HepG2 (cell line): ENCODE results near the gene MTHFD1L. TPM values are rescaled to one million over a fixed set of nuclear protein-coding genes. Genes with fewer than 3 reads are reported as not detected.

ENCODE experiments used
- ATAC-seq: fragments of 200-7000 bp; cut with Tn5 transposase; 3 replicates; pipeline ENCODE4 v1.9.1; 2020; ENCODE audit warnings: mild to moderate bottlenecking, moderate library complexity
- BruUV-seq: library from RNA; stranded (reverse); fragments of 400-500 nt; replicated peaks from 2 replicates; lab custom pipeline; 2021; lab: Mats Ljungman, UMichigan
- CTCF ChIA-PET: fragments of 300-600 bp; formaldehyde crosslinking; extraction: SDS; loops from one replicate; lab custom pipeline; 2021; ENCODE audit warnings: low total read pairs, inconsistent platforms, low intra/inter-chr PET ratio; lab: Yijun Ruan, JAX
- POLR2A ChIA-PET: fragments of 350-600 bp; sonication (Branson Sonifier 250); formaldehyde crosslinking; loops from one replicate; lab custom pipeline; 2020; ENCODE audit warnings: antibody characterized with exemption, inconsistent platforms; lab: Yijun Ruan, JAX
- DNase-seq: peaks from one replicate; pipeline ENCODE4 v3.0.0-alpha.2; 2015; ENCODE audit warnings: low spot score
- FAIRE-seq: peaks from 3 replicates; lab custom pipeline; 2011; peaks lifted over from hg19 to GRCh38; lab: Jason Lieb, UNC
- H2AFZ ChIP-seq: one replicate; pipeline ENCODE4 v1.6.1; 2011; ENCODE audit warnings: low read length, inconsistent platforms
- H3K27ac ChIP-seq: fragments of 300-600 bp; 3 replicates; pipeline ENCODE4 v1.8.0; 2011; ENCODE audit warnings: mixed run types, mild to moderate bottlenecking, mixed read lengths, low read length, inconsistent platforms; ENCODE audit not compliant: insufficient read depth; ENCODE audit errors: extremely low read length
- H3K27me3 ChIP-seq, 2 experiments: fragments of 200-600 bp in 1 of 2; 2 replicates in 1 of 2; 3 replicates in 1 of 2; pipeline versions ENCODE4 v1.6.0 to v1.8.0; 2011; ENCODE audit warnings: low read length in 2 of 2, mild to moderate bottlenecking in 2 of 2, moderate library complexity in 2 of 2, inconsistent platforms in 1 of 2; ENCODE audit not compliant: insufficient read depth in 2 of 2, control insufficient read depth in 1 of 2
- H3K36me3 ChIP-seq, 2 experiments: fragments of 200-600 bp in 1 of 2; replicated peaks in 1 of 2; 2 replicates in 1 of 2; 3 replicates in 1 of 2; pipeline versions ENCODE4 v1.5.1 to v1.8.0; 2011; ENCODE audit warnings: low read length in 2 of 2, inconsistent platforms in 1 of 2; ENCODE audit not compliant: insufficient read depth in 2 of 2, control insufficient read depth in 1 of 2
- H3K4me1 ChIP-seq: 2 replicates; pipeline ENCODE4 v1.5.1; 2012; ENCODE audit warnings: low read length, inconsistent platforms; ENCODE audit not compliant: insufficient read depth
- H3K4me2 ChIP-seq: 2 replicates; pipeline ENCODE4 v1.6.0; 2011; ENCODE audit warnings: low read depth, low read length, inconsistent platforms
- H3K4me3 ChIP-seq, 3 experiments: fragments of 200-600 bp in 1 of 3; sonication (generic), shearing (Covaris generic) in 1 of 3; replicated peaks in 1 of 3; 2 replicates each; pipeline ENCODE4 v1.5.1; 2011 to 2016; ENCODE audit warnings: low read length in 3 of 3, inconsistent platforms in 2 of 3, low read depth in 2 of 3, mild to moderate bottlenecking in 2 of 3, control low read depth in 1 of 3, mixed read lengths in 1 of 3; ENCODE audit not compliant: insufficient read depth in 1 of 3
- H3K79me2 ChIP-seq: one replicate; pipeline ENCODE4 v1.6.1; 2011; ENCODE audit warnings: low read length, inconsistent platforms; ENCODE audit not compliant: insufficient read depth
- H3K9ac ChIP-seq: 2 replicates; pipeline ENCODE4 v1.6.0; 2011; ENCODE audit warnings: mild to moderate bottlenecking, low read depth, low read length, inconsistent platforms; ENCODE audit not compliant: insufficient read depth
- H3K9me3 ChIP-seq: 2 replicates; pipeline ENCODE4 v1.5.1; 2012; ENCODE audit warnings: mild to moderate bottlenecking, low read length
- H4K20me1 ChIP-seq: 2 replicates; pipeline ENCODE4 v1.6.0; 2011; ENCODE audit warnings: inconsistent platforms, mild to moderate bottlenecking, low read length, moderate library complexity; ENCODE audit not compliant: insufficient read depth
- ARNT2 ChIP-seq: sonication (generic); formaldehyde crosslinking; IDR thresholded peaks from 2 replicates; pipeline ENCODE4 v1.8.0; 2022; ENCODE audit warnings: mild to moderate bottlenecking, low read depth, missing genetic modification reagents, moderate library complexity
- BRD4 ChIP-seq: sonication (generic); formaldehyde crosslinking; IDR thresholded peaks from 2 replicates; pipeline ENCODE4 v1.4.0; 2020; ENCODE audit warnings: missing genetic modification reagents
- E2F5 ChIP-seq: sonication (generic); formaldehyde crosslinking; conservative IDR thresholded peaks from 2 replicates; pipeline ENCODE4 v1.4.0; 2020; ENCODE audit warnings: missing genetic modification reagents
- JUN ChIP-seq: sonication (generic); formaldehyde crosslinking; IDR thresholded peaks from 2 replicates; pipeline ENCODE4 v1.4.0; 2020; ENCODE audit warnings: mild to moderate bottlenecking, missing genetic modification reagents
- POGZ ChIP-seq: sonication (generic); formaldehyde crosslinking; IDR thresholded peaks from 2 replicates; pipeline ENCODE4 v1.4.0; 2020; ENCODE audit warnings: mild to moderate bottlenecking, missing genetic modification reagents
- PRPF4 ChIP-seq: fragments of 200-400 bp; formaldehyde crosslinking; IDR thresholded peaks from 2 replicates; pipeline ENCODE4 v1.6.1; 2016; ENCODE audit warnings: low read length, low read depth; ENCODE audit not compliant: poor library complexity, severe bottlenecking
- TEAD2 ChIP-seq: sonication (generic); formaldehyde crosslinking; IDR thresholded peaks from 2 replicates; pipeline ENCODE4 v1.9.0; 2021; ENCODE audit warnings: missing genetic modification reagents
- ZMYM2 ChIP-seq: sonication (generic); formaldehyde crosslinking; IDR thresholded peaks from 2 replicates; pipeline ENCODE4 v1.8.0; 2022; ENCODE audit warnings: mild to moderate bottlenecking, missing genetic modification reagents
- ZNF256 ChIP-seq: sonication (generic); formaldehyde crosslinking; conservative IDR thresholded peaks from 2 replicates; pipeline ENCODE4 v1.4.0; 2020; ENCODE audit warnings: missing genetic modification reagents
- ZNF430 ChIP-seq: sonication (generic); formaldehyde crosslinking; IDR thresholded peaks from 2 replicates; pipeline ENCODE4 v1.9.0; 2021; ENCODE audit warnings: mild to moderate bottlenecking, missing genetic modification reagents
- ZSCAN20 ChIP-seq: sonication (generic); formaldehyde crosslinking; IDR thresholded peaks from 2 replicates; pipeline ENCODE4 v1.4.0; 2020; ENCODE audit warnings: missing genetic modification reagents, mild to moderate bottlenecking, borderline replicate concordance
- WGBS: methylation state at CpG from one replicate; pipeline ENCODE4 v1.1.6; 2017; ENCODE audit warnings: low lambda C conversion rate; 5-methylcytosine and 5-hydroxymethylcytosine counted together
- in situ Hi-C: cut with HindIII; loops from 2 replicates; pipeline ENCODE4 v1.10.0; 2017; ENCODE audit warnings: low pct_unique_long_range_greater_than_20kb; ENCODE audit not compliant: extremely low pct_ligation_motif_present
- intact Hi-C: fragments of 100-400 bp; cut with micrococcal nuclease; formaldehyde crosslinking; loops from one replicate; pipeline ENCODE4 v1.10.0; 2022; ENCODE audit not compliant: unreplicated experiment
- polyA plus RNA-seq, 8 experiments: library from polyadenylated mRNA; depleted of rRNA in 3 of 8; stranded (reverse) in 7 of 8; unstranded in 1 of 8; fragments of >200 nt; fragmentation: Illumina TruSeq in 4 of 8; extraction: Trizol in 4 of 8; gene quantifications; 2 replicates each; pipeline versions ENCODE4 v1.2.1 to v1.2.3, GENCODE V29; 2011 to 2016; ENCODE audit warnings: low read depth in 4 of 8, missing spikeins in 1 of 8, mixed read lengths in 1 of 8; ENCODE audit not compliant: insufficient read depth in 1 of 8
- total RNA-seq, 5 experiments: library from RNA; depleted of rRNA; stranded (reverse); fragments of >200 nt; fragmentation: Illumina TruSeq; extraction: Trizol; gene quantifications; 2 replicates each; pipeline ENCODE4 v1.2.3, GENCODE V29; 2016; ENCODE audit warnings: low read depth in 1 of 5
- TF ChIP-seq, protein P1 (sequence below): sonication (generic); formaldehyde crosslinking; IDR thresholded peaks from 2 replicates; pipeline ENCODE4 v1.5.0; 2020; ENCODE audit warnings: missing genetic modification reagents, mild to moderate bottlenecking, borderline replicate concordance
- TF ChIP-seq, protein P2 (sequence below): sonication (generic); formaldehyde crosslinking; IDR thresholded peaks from 2 replicates; pipeline ENCODE4 v1.5.0; 2020; ENCODE audit warnings: mild to moderate bottlenecking, missing genetic modification reagents, borderline replicate concordance
- TF ChIP-seq, protein P3 (sequence below): sonication (generic); formaldehyde crosslinking; IDR thresholded peaks from 2 replicates; pipeline ENCODE4 v1.8.0; 2022; ENCODE audit warnings: missing genetic modification reagents, mild to moderate bottlenecking, moderate library complexity, borderline replicate concordance
- TF ChIP-seq, protein P4 (sequence below): sonication (generic); formaldehyde crosslinking; IDR thresholded peaks from 2 replicates; pipeline ENCODE4 v1.4.0; 2020; ENCODE audit warnings: missing genetic modification reagents

Gene MTHFD1L
- total and polyA plus RNA-seq, 2 of the 13 experiments (the other 11 are each of a cell fraction or from before 2014, with no cell fraction given), result 24.0 to 39.6 TPM

DNA sequence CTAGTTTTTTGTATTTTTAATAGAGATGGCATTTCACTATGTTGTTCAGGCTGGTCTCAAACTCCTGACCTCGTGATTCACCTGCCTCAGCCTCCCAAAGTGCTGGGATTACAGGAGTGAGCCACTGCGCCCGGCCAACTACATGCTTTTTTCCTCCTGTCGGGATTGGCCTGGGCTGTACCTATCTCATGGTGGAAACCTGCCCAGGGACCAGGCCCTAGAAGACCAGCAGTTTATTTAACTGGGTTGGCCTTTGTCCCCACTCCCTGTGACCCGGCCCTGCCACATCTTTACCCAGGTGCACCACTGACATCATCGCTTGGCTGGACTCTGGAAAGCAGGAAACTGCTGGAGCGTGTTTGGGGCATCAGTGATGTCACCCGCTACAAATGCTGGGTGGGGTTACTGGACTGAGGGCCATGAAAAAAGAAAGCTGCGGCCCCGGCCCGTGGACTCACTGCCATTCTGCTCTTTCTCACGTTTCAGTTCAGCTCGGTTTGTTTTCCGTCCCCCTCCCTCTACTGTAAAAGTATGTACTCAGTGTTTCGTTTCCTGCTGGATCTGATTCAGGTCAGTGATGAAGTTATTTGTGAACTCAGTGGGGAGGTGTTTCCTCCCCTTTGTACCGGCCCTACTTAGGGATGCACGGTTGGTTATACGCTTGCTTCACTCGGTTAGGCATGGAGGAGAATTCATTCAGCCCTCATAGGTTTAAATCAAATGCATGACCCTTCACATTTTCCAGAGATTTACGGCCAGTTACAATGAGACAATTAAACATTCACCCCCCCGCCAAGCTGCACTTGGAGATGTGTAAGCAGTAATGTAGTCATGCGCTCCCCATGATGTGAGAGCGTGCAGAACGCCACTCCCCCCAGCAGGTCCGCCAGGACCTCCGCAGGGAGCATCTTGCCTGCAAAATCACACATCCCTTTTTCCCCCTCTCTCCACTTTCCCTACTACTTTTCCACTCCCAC, 179.3 kb downstream of the MTHFD1L start:
- peak; percentile 8 for FAIRE-seq
- peak; percentile 93 for DNase-seq
- in situ Hi-C loops (no loop called here), intact Hi-C loops (no loop called here)
- H3K4me3 ChIP-seq, result peak overlapping the region in 1 of 3 experiments; percentile 9; a peak in 1 of 6 replicates
- 59% methylated on average over 26 of the region's 26 CpGs for WGBS
- ChIA-PET POLR2A (interaction anchor here (0.7 to 3.7 kb wide), 6 partner anchors 9 to 222 kb away, joined by 3 to 15 read pairs (median 4); no protein-coding TSS in a partner anchor), CTCF (no interaction called here)
- H2AFZ ChIP-seq, result no peak overlapping the region
- ATAC-seq, result peak; percentile 73
- peak overlapping the region; percentile 62 for H3K9ac ChIP-seq
- H3K4me2 ChIP-seq, result peak overlapping the region; percentile 58
- H3K4me1 ChIP-seq, result peaks cover 61% of the 10 kb centered on the region
- H3K79me2 ChIP-seq, result no peaks in the 10 kb centered on the region
- no peaks in the 10 kb centered on the region for H4K20me1 ChIP-seq
- peak overlapping the region; percentile 73 for H3K27ac ChIP-seq
- BruUV-seq, result TSS peak; percentile 77
- H3K27me3 ChIP-seq, result no peaks in the 10 kb centered on the region
- peaks cover 1 to 17% of the 10 kb centered on the region in 2 experiments; a peak in 3 of 5 replicates for H3K36me3 ChIP-seq
- no peaks in the 10 kb centered on the region for H3K9me3 ChIP-seq
- TF ChIP-seq, protein P1, sequence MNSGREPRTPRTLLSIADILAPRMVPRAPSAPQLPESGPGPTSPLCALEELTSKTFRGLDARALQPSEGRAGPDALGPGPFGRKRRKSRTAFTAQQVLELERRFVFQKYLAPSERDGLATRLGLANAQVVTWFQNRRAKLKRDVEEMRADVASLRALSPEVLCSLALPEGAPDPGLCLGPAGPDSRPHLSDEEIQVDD, result no peak
- TF ChIP-seq, protein P2, sequence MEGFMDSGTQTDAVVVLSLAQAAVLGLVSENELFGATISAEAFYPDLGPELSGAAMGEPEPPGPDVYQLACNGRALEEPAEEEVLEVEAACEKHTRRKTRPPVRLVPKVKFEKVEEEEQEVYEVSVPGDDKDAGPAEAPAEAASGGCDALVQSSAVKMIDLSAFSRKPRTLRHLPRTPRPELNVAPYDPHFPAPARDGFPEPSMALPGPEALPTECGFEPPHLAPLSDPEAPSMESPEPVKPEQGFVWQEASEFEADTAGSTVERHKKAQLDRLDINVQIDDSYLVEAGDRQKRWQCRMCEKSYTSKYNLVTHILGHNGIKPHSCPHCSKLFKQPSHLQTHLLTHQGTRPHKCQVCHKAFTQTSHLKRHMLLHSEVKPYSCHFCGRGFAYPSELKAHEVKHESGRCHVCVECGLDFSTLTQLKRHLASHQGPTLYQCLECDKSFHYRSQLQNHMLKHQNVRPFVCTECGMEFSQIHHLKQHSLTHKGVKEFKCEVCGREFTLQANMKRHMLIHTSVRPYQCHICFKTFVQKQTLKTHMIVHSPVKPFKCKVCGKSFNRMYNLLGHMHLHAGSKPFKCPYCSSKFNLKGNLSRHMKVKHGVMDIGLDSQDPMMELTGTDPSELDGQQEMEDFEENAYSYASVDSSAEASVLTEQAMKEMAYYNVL (CRISPR knock-in tag), result 0 out of 2 replicates have a peak, but pooled peaks have one; percentile 24
- TF ChIP-seq ZSCAN20 (CRISPR knock-in tag) (no peak), POGZ (CRISPR knock-in tag) (peak; percentile 94), PRPF4 (peak; percentile 43), ARNT2 (CRISPR knock-in tag) (no peak), ZNF256 (CRISPR knock-in tag) (no peak), TEAD2 (CRISPR knock-in tag) (no peak), E2F5 (CRISPR knock-in tag) (no peak), ZNF430 (0 out of 2 replicates have a peak, but pooled peaks have one; percentile 25), BRD4 (CRISPR knock-in tag) (0 out of 2 replicates have a peak, but pooled peaks have one; percentile 57), ZMYM2 (CRISPR knock-in tag) (peak; percentile 85), JUN (CRISPR knock-in tag) (peak; percentile 96)
- TF ChIP-seq, protein P3, sequence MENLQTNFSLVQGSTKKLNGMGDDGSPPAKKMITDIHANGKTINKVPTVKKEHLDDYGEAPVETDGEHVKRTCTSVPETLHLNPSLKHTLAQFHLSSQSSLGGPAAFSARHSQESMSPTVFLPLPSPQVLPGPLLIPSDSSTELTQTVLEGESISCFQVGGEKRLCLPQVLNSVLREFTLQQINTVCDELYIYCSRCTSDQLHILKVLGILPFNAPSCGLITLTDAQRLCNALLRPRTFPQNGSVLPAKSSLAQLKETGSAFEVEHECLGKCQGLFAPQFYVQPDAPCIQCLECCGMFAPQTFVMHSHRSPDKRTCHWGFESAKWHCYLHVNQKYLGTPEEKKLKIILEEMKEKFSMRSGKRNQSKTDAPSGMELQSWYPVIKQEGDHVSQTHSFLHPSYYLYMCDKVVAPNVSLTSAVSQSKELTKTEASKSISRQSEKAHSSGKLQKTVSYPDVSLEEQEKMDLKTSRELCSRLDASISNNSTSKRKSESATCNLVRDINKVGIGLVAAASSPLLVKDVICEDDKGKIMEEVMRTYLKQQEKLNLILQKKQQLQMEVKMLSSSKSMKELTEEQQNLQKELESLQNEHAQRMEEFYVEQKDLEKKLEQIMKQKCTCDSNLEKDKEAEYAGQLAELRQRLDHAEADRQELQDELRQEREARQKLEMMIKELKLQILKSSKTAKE (CRISPR knock-in tag), result peak; percentile 52; the same call in 1 of the 2 replicates
- TF ChIP-seq, protein P4, sequence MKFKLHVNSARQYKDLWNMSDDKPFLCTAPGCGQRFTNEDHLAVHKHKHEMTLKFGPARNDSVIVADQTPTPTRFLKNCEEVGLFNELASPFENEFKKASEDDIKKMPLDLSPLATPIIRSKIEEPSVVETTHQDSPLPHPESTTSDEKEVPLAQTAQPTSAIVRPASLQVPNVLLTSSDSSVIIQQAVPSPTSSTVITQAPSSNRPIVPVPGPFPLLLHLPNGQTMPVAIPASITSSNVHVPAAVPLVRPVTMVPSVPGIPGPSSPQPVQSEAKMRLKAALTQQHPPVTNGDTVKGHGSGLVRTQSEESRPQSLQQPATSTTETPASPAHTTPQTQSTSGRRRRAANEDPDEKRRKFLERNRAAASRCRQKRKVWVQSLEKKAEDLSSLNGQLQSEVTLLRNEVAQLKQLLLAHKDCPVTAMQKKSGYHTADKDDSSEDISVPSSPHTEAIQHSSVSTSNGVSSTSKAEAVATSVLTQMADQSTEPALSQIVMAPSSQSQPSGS (CRISPR knock-in tag), result peak; percentile 94
